WTC11 (cell line): ENCODE measurements around the gene SLC27A6. TPM values are rescaled to one million over a fixed set of nuclear protein-coding genes. Genes with fewer than 3 reads are reported as not detected.

Experiments
- ATAC-seq: fragments of 200-7000 bp; cut with Tn5 transposase; 2 replicates; pipeline ENCODE4 v1.10.0; 2021; ENCODE audit warnings: mild to moderate bottlenecking, moderate library complexity
- CTCF ChIA-PET: fragments of 300-600 bp; sonication (Branson Sonifier 250); formaldehyde crosslinking; loops from one replicate; lab custom pipeline; 2021; ENCODE audit warnings: antibody characterized with exemption; lab: Charles Lee
- POLR2A ChIA-PET: fragments of 350-600 bp; sonication (Branson Sonifier 250); formaldehyde crosslinking; loops from one replicate; lab custom pipeline; 2021; ENCODE audit warnings: antibody characterized with exemption; lab: Charles Lee
- DNase-seq: peaks from one replicate; pipeline ENCODE4 v3.0.0; 2021; ENCODE audit warnings: low spot score
- H3K27ac Mint-ChIP-seq: 2 replicates; pipeline ENCODE4 v1.8.0; 2021; ENCODE audit warnings: mixed read lengths
- H3K27me3 Mint-ChIP-seq: 2 replicates; pipeline ENCODE4 v1.8.0; 2021; ENCODE audit warnings: low read depth, mild to moderate bottlenecking, moderate library complexity, mixed read lengths
- H3K36me3 Mint-ChIP-seq: 2 replicates; pipeline ENCODE4 v1.8.0; 2021; ENCODE audit warnings: mixed read lengths
- H3K4me1 Mint-ChIP-seq: 2 replicates; pipeline ENCODE4 v1.8.0; 2022; ENCODE audit warnings: mixed read lengths
- H3K4me3 Mint-ChIP-seq: 2 replicates; pipeline ENCODE4 v1.8.0; 2021; ENCODE audit warnings: mild to moderate bottlenecking, moderate library complexity, mixed read lengths
- H3K9me3 Mint-ChIP-seq: 2 replicates; pipeline ENCODE4 v1.8.0; 2021; ENCODE audit warnings: mixed read lengths
- CBFB ChIP-seq: sonication (generic); formaldehyde crosslinking; IDR thresholded peaks from 2 replicates; pipeline ENCODE4 v1.8.1; 2022; ENCODE audit warnings: mild to moderate bottlenecking, low read depth, missing genetic modification reagents
- CREM ChIP-seq: sonication (generic); formaldehyde crosslinking; IDR thresholded peaks from 2 replicates; pipeline ENCODE4 v1.8.1; 2022; ENCODE audit warnings: mild to moderate bottlenecking, missing genetic modification reagents, moderate library complexity
- ESRRA ChIP-seq: sonication (generic); formaldehyde crosslinking; IDR thresholded peaks from 2 replicates; pipeline ENCODE4 v1.8.1; 2022; ENCODE audit warnings: mild to moderate bottlenecking, missing genetic modification reagents, borderline replicate concordance
- HMGA2 ChIP-seq: fragments of 250-450 bp; sonication (Bioruptor Pico); IDR thresholded peaks from 2 replicates; pipeline ENCODE4 v1.4.0; 2021; ENCODE audit warnings: mild to moderate bottlenecking, moderate library complexity
- IRF2 ChIP-seq: sonication (generic); formaldehyde crosslinking; IDR thresholded peaks from 2 replicates; pipeline ENCODE4 v1.8.0; 2022; ENCODE audit warnings: low read depth, missing genetic modification reagents, borderline replicate concordance
- JUN ChIP-seq: sonication (generic); formaldehyde crosslinking; IDR thresholded peaks from 2 replicates; pipeline ENCODE4 v1.8.0; 2023; ENCODE audit warnings: mild to moderate bottlenecking, missing genetic modification reagents
- NR3C1 ChIP-seq: sonication (generic); formaldehyde crosslinking; conservative IDR thresholded peaks from 2 replicates; pipeline ENCODE4 v1.8.1; 2023; ENCODE audit warnings: low read depth, mild to moderate bottlenecking, missing genetic modification reagents
- TEAD1 ChIP-seq: sonication (generic); formaldehyde crosslinking; IDR thresholded peaks from 2 replicates; pipeline ENCODE4 v1.8.0; 2022; ENCODE audit warnings: mild to moderate bottlenecking, missing genetic modification reagents
- TP53 ChIP-seq: sonication (generic); formaldehyde crosslinking; IDR thresholded peaks from 2 replicates; pipeline ENCODE4 v1.8.1; 2023; ENCODE audit warnings: mild to moderate bottlenecking, missing genetic modification reagents
- ZBTB21 ChIP-seq: sonication (generic); formaldehyde crosslinking; IDR thresholded peaks from 2 replicates; pipeline ENCODE4 v1.8.1; 2023; ENCODE audit warnings: mild to moderate bottlenecking, missing genetic modification reagents, borderline replicate concordance
- ZNF423 ChIP-seq: fragments of 250-450 bp; sonication (Bioruptor Pico); IDR thresholded peaks from 2 replicates; pipeline ENCODE4 v2.1.2; 2022; ENCODE audit warnings: mild to moderate bottlenecking, moderate library complexity
- ZNF671 ChIP-seq: fragments of 250-450 bp; sonication (Bioruptor Pico); IDR thresholded peaks from 2 replicates; pipeline ENCODE4 v1.8.0; 2021; ENCODE audit warnings: mild to moderate bottlenecking
- total RNA-seq: library from RNA; stranded (reverse); gene quantifications from 3 replicates; pipeline ENCODE4 v1.2.3, GENCODE V29; 2021
- TF ChIP-seq, protein P1 (sequence below): fragments of 250-450 bp; sonication (Bioruptor Pico); IDR thresholded peaks from 2 replicates; pipeline ENCODE4 v1.8.0; 2021; ENCODE audit warnings: mild to moderate bottlenecking
- TF ChIP-seq, protein P2 (sequence below): sonication (generic); formaldehyde crosslinking; IDR thresholded peaks from 2 replicates; pipeline ENCODE4 v1.8.1; 2023; ENCODE audit warnings: mild to moderate bottlenecking, missing genetic modification reagents, moderate library complexity
- TF ChIP-seq, protein P3 (sequence below): sonication (generic); formaldehyde crosslinking; IDR thresholded peaks from 2 replicates; pipeline ENCODE4 v1.8.0; 2022; ENCODE audit warnings: mild to moderate bottlenecking, missing genetic modification reagents
- TF ChIP-seq, protein P4 (sequence below): fragments of 200-600 bp; IDR thresholded peaks from 2 replicates; pipeline ENCODE4 v1.8.0; 2022; ENCODE audit warnings: antibody characterized with exemption
- TF ChIP-seq, protein P5 (sequence below): sonication (generic); formaldehyde crosslinking; IDR thresholded peaks from 2 replicates; pipeline ENCODE4 v1.8.1; 2023; ENCODE audit warnings: mild to moderate bottlenecking, missing genetic modification reagents, borderline replicate concordance
- TF ChIP-seq, protein P6 (sequence below): fragments of 250-450 bp; sonication (Bioruptor Pico); IDR thresholded peaks from 2 replicates; pipeline ENCODE4 v1.9.0; 2021; ENCODE audit warnings: mild to moderate bottlenecking, borderline replicate concordance

Gene SLC27A6
- total RNA-seq, 1 experiment from 2014 or later = 3.6 TPM

DNA sequence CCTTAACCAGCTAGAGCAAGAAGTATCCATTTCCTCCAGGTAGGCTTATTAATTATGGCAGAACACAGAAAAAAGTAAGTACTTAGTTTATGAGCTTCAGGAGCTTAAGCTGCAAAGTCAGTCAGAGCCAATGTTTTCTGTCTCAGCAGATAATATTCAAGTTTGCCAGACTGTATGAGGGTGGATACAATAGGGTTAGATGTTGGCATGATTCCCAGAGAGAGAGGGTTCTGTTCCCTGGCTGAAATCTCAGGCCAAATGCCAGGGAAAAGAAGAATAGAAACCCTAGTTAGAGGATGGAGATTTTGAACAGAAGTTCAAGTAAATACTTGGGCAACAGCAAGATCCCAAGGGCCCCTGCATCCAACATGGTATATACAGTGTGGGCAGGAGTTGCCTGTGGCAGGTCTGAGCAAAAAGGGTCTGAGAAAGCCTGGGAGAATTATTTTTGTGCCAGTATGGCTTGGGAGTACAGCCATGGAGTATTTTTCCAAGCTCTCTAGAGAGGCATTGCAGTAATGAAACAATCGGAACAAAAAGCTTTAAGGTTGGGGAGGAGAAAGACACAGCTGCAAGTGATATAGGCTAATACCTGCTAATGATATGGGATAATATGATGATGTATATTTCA lies 98.3 kb downstream of the SLC27A6 start:
- POLR2A ChIA-PET = no interaction called here
- CTCF ChIA-PET = no interaction called here

More for the DNA sequence above, 98.3 kb downstream of the SLC27A6 start:
- no peak overlapping the region for H3K4me3 Mint-ChIP-seq
- TF ChIP-seq ZNF671 (CRISPR knock-in tag) (no peak), CBFB (CRISPR knock-in tag) (no peak), NR3C1 (CRISPR knock-in tag) (no peak), ESRRA (CRISPR knock-in tag) (no peak), ZNF423 (CRISPR knock-in tag) (no peak), HMGA2 (CRISPR knock-in tag) (no peak), ZBTB21 (no peak), IRF2 (CRISPR knock-in tag) (no peak), CREM (CRISPR knock-in tag) (no peak), JUN (CRISPR knock-in tag) (no peak), TEAD1 (no peak), TP53 (no peak)
- TF ChIP-seq, protein P1, sequence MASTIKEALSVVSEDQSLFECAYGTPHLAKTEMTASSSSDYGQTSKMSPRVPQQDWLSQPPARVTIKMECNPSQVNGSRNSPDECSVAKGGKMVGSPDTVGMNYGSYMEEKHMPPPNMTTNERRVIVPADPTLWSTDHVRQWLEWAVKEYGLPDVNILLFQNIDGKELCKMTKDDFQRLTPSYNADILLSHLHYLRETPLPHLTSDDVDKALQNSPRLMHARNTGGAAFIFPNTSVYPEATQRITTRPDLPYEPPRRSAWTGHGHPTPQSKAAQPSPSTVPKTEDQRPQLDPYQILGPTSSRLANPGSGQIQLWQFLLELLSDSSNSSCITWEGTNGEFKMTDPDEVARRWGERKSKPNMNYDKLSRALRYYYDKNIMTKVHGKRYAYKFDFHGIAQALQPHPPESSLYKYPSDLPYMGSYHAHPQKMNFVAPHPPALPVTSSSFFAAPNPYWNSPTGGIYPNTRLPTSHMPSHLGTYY = no peak
- TF ChIP-seq, protein P2, sequence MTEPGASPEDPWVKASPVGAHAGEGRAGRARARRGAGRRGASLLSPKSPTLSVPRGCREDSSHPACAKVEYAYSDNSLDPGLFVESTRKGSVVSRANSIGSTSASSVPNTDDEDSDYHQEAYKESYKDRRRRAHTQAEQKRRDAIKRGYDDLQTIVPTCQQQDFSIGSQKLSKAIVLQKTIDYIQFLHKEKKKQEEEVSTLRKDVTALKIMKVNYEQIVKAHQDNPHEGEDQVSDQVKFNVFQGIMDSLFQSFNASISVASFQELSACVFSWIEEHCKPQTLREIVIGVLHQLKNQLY = no peak
- TF ChIP-seq, protein P3, sequence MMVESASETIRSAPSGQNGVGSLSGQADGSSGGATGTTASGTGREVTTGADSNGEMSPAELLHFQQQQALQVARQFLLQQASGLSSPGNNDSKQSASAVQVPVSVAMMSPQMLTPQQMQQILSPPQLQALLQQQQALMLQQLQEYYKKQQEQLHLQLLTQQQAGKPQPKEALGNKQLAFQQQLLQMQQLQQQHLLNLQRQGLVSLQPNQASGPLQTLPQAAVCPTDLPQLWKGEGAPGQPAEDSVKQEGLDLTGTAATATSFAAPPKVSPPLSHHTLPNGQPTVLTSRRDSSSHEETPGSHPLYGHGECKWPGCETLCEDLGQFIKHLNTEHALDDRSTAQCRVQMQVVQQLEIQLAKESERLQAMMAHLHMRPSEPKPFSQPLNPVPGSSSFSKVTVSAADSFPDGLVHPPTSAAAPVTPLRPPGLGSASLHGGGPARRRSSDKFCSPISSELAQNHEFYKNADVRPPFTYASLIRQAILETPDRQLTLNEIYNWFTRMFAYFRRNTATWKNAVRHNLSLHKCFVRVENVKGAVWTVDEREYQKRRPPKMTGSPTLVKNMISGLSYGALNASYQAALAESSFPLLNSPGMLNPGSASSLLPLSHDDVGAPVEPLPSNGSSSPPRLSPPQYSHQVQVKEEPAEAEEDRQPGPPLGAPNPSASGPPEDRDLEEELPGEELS = no peak
- TF ChIP-seq, protein P4, sequence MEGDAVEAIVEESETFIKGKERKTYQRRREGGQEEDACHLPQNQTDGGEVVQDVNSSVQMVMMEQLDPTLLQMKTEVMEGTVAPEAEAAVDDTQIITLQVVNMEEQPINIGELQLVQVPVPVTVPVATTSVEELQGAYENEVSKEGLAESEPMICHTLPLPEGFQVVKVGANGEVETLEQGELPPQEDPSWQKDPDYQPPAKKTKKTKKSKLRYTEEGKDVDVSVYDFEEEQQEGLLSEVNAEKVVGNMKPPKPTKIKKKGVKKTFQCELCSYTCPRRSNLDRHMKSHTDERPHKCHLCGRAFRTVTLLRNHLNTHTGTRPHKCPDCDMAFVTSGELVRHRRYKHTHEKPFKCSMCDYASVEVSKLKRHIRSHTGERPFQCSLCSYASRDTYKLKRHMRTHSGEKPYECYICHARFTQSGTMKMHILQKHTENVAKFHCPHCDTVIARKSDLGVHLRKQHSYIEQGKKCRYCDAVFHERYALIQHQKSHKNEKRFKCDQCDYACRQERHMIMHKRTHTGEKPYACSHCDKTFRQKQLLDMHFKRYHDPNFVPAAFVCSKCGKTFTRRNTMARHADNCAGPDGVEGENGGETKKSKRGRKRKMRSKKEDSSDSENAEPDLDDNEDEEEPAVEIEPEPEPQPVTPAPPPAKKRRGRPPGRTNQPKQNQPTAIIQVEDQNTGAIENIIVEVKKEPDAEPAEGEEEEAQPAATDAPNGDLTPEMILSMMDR = no peak
- TF ChIP-seq, protein P5, sequence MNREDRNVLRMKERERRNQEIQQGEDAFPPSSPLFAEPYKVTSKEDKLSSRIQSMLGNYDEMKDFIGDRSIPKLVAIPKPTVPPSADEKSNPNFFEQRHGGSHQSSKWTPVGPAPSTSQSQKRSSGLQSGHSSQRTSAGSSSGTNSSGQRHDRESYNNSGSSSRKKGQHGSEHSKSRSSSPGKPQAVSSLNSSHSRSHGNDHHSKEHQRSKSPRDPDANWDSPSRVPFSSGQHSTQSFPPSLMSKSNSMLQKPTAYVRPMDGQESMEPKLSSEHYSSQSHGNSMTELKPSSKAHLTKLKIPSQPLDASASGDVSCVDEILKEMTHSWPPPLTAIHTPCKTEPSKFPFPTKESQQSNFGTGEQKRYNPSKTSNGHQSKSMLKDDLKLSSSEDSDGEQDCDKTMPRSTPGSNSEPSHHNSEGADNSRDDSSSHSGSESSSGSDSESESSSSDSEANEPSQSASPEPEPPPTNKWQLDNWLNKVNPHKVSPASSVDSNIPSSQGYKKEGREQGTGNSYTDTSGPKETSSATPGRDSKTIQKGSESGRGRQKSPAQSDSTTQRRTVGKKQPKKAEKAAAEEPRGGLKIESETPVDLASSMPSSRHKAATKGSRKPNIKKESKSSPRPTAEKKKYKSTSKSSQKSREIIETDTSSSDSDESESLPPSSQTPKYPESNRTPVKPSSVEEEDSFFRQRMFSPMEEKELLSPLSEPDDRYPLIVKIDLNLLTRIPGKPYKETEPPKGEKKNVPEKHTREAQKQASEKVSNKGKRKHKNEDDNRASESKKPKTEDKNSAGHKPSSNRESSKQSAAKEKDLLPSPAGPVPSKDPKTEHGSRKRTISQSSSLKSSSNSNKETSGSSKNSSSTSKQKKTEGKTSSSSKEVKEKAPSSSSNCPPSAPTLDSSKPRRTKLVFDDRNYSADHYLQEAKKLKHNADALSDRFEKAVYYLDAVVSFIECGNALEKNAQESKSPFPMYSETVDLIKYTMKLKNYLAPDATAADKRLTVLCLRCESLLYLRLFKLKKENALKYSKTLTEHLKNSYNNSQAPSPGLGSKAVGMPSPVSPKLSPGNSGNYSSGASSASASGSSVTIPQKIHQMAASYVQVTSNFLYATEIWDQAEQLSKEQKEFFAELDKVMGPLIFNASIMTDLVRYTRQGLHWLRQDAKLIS (CRISPR knock-in tag) = no peak
- TF ChIP-seq, protein P6, sequence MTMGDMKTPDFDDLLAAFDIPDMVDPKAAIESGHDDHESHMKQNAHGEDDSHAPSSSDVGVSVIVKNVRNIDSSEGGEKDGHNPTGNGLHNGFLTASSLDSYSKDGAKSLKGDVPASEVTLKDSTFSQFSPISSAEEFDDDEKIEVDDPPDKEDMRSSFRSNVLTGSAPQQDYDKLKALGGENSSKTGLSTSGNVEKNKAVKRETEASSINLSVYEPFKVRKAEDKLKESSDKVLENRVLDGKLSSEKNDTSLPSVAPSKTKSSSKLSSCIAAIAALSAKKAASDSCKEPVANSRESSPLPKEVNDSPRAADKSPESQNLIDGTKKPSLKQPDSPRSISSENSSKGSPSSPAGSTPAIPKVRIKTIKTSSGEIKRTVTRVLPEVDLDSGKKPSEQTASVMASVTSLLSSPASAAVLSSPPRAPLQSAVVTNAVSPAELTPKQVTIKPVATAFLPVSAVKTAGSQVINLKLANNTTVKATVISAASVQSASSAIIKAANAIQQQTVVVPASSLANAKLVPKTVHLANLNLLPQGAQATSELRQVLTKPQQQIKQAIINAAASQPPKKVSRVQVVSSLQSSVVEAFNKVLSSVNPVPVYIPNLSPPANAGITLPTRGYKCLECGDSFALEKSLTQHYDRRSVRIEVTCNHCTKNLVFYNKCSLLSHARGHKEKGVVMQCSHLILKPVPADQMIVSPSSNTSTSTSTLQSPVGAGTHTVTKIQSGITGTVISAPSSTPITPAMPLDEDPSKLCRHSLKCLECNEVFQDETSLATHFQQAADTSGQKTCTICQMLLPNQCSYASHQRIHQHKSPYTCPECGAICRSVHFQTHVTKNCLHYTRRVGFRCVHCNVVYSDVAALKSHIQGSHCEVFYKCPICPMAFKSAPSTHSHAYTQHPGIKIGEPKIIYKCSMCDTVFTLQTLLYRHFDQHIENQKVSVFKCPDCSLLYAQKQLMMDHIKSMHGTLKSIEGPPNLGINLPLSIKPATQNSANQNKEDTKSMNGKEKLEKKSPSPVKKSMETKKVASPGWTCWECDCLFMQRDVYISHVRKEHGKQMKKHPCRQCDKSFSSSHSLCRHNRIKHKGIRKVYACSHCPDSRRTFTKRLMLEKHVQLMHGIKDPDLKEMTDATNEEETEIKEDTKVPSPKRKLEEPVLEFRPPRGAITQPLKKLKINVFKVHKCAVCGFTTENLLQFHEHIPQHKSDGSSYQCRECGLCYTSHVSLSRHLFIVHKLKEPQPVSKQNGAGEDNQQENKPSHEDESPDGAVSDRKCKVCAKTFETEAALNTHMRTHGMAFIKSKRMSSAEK (CRISPR knock-in tag) = no peak
- no peaks in the 10 kb centered on the region for H3K4me1 Mint-ChIP-seq
- H3K36me3 Mint-ChIP-seq = no peaks in the 10 kb centered on the region
- no peak for DNase-seq
- H3K27ac Mint-ChIP-seq = no peak overlapping the region
- no peak for ATAC-seq
- H3K9me3 Mint-ChIP-seq = peaks cover 8% of the 10 kb centered on the region
- no peaks in the 10 kb centered on the region for H3K27me3 Mint-ChIP-seq
